ENCODE data around the gene GRAMD1B. TPM values are rescaled to one million over a fixed set of nuclear protein-coding genes. Genes with fewer than 3 reads are reported as not detected.
A peak's percentile ranks its signal among the peaks of the same experiment; 100 is the strongest.

Gene GRAMD1B
- total RNA-seq, 1 donor from 2014 or later, result 0.26 TPM

GRCh38 chr11:123575441-123575840 is 145.4 kb downstream of the GRAMD1B start:
- no peaks in the 10 kb centered on the region for H3K36me3 ChIP-seq (ENCODE audit: control insufficient read depth, insufficient read depth, low read length)
- no peak for FAIRE-seq
- DNase-seq (ENCODE audit: low read depth), result no peak
- TF ChIP-seq, protein P1, sequence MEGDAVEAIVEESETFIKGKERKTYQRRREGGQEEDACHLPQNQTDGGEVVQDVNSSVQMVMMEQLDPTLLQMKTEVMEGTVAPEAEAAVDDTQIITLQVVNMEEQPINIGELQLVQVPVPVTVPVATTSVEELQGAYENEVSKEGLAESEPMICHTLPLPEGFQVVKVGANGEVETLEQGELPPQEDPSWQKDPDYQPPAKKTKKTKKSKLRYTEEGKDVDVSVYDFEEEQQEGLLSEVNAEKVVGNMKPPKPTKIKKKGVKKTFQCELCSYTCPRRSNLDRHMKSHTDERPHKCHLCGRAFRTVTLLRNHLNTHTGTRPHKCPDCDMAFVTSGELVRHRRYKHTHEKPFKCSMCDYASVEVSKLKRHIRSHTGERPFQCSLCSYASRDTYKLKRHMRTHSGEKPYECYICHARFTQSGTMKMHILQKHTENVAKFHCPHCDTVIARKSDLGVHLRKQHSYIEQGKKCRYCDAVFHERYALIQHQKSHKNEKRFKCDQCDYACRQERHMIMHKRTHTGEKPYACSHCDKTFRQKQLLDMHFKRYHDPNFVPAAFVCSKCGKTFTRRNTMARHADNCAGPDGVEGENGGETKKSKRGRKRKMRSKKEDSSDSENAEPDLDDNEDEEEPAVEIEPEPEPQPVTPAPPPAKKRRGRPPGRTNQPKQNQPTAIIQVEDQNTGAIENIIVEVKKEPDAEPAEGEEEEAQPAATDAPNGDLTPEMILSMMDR (IDR thresholded peaks at IDR 0.05; ENCODE audit: insufficient read depth, low read length, severe bottlenecking), result no peak
- no peak overlapping the region for H3K4me3 ChIP-seq (ENCODE audit: low read depth, low read length)
- no peaks in the 10 kb centered on the region for H3K27me3 ChIP-seq (ENCODE audit: control insufficient read depth, insufficient read depth, low read length)

GRCh38 chr11:123576082-123576481 is 146.0 kb downstream of the GRAMD1B start:
- Histone ChIP-seq H3K4me3 (ENCODE audit: low read depth, low read length) (no peak overlapping the region), H3K27me3 (ENCODE audit: control insufficient read depth, insufficient read depth, low read length) (no peaks in the 10 kb centered on the region), H3K36me3 (ENCODE audit: control insufficient read depth, insufficient read depth, low read length) (no peaks in the 10 kb centered on the region)
- DNase-seq (ENCODE audit: low read depth) (no peak), FAIRE-seq (no peak)
- TF ChIP-seq, protein P1 (IDR thresholded peaks at IDR 0.05; ENCODE audit: insufficient read depth, low read length, severe bottlenecking), result no peak

- FAIRE-seq, result no peak
- H3K36me3 ChIP-seq (ENCODE audit: control insufficient read depth, insufficient read depth, low read length), result no peaks in the 10 kb centered on the region
- no peak overlapping the region for H3K4me3 ChIP-seq (ENCODE audit: low read depth, low read length)
- H3K27me3 ChIP-seq (ENCODE audit: control insufficient read depth, insufficient read depth, low read length), result no peaks in the 10 kb centered on the region
- TF ChIP-seq, protein P1 (IDR thresholded peaks at IDR 0.05; ENCODE audit: insufficient read depth, low read length, severe bottlenecking), result no peak
- no peak for DNase-seq (ENCODE audit: low read depth)
Observed at GRCh38 chr11:123576501-123576900, 146.4 kb downstream of the GRAMD1B start.

DNA sequence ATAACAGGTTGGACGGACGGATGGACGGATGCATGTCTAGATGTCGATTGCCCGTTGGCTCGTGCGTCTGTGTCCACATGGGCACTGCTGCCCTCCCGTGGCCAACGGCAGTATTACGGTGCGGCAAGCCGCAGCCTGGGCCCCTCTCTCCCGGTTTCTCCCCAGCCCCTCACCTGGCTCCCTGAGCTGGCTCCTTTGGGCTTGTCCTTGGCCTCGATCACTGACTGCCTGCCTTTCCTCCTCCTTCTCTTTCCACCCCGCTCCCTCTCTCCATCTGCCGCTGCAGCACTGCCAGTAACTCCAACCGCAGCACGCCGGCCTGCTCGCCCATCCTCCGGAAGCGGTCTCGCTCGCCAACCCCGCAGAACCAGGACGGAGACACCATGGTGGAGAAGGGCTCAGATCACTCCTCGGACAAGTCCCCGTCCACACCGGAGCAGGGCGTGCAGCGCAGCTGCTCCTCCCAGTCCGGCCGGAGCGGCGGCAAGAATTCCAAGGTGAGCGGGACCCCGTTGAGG is 147.1 kb downstream of the GRAMD1B start:
- H3K4me3 ChIP-seq (ENCODE audit: low read depth, low read length), result no peak overlapping the region
- DNase-seq (ENCODE audit: low read depth) (peak; percentile 35), FAIRE-seq (no peak)
- H3K27me3 ChIP-seq (ENCODE audit: control insufficient read depth, insufficient read depth, low read length), result no peaks in the 10 kb centered on the region
- no peaks in the 10 kb centered on the region for H3K36me3 ChIP-seq (ENCODE audit: control insufficient read depth, insufficient read depth, low read length)
- TF ChIP-seq, protein P1 (IDR thresholded peaks at IDR 0.05; ENCODE audit: insufficient read depth, low read length, severe bottlenecking), result peak; percentile 98

DNA sequence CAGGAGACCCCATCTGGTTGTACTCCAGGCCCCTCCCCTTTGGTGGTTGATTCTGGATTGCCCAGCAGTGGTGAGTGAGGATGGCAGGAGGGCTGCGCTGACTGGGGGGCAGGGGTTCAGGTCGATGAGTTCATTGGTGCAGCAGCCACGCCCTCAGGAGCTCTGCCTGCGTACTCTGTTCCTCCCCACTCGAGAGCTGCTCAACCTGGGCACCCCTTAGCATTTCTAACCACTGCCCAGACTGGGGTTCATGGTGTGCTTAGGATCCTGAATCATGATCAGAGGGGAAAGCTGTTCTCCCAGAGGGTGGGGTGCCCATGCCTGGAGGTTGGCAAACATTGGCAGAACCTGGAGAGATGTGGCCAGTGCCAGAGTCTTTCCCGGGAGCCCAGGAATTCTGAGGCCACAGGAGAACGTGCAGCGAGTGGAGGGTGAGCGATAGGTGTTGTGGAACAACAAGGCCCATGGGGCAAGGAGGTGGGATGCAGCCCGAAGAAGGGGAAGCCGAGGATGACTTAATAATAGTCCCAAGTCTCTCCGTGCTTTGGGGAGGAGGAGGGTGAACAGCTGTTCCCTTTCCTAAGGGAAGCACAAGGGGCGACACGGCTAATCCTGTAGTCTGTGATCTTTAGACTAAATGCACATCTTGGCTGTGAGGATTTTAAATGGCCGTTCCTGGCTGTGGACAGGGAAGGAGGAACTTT is 148.9 kb downstream of the GRAMD1B start:
- DNase-seq (ENCODE audit: low read depth) (no peak), FAIRE-seq (no peak)
- H3K36me3 ChIP-seq (ENCODE audit: control insufficient read depth, insufficient read depth, low read length), result no peaks in the 10 kb centered on the region
- TF ChIP-seq, protein P1 (IDR thresholded peaks at IDR 0.05; ENCODE audit: insufficient read depth, low read length, severe bottlenecking), result no peak
- H3K4me3 ChIP-seq (ENCODE audit: low read depth, low read length), result no peak overlapping the region
- H3K27me3 ChIP-seq (ENCODE audit: control insufficient read depth, insufficient read depth, low read length), result no peaks in the 10 kb centered on the region

GRCh38 chr11:123579482-123579812 is 149.4 kb downstream of the GRAMD1B start:
- TF ChIP-seq, protein P1 (IDR thresholded peaks at IDR 0.05; ENCODE audit: insufficient read depth, low read length, severe bottlenecking), result no peak
- Histone ChIP-seq H3K36me3 (ENCODE audit: control insufficient read depth, insufficient read depth, low read length) (no peaks in the 10 kb centered on the region), H3K4me3 (ENCODE audit: low read depth, low read length) (no peak overlapping the region), H3K27me3 (ENCODE audit: control insufficient read depth, insufficient read depth, low read length) (no peaks in the 10 kb centered on the region)
- DNase-seq (ENCODE audit: low read depth) (no peak), FAIRE-seq (no peak)

Measured in bronchial epithelial cell (primary cell).